A549 (cell line): ENCODE data around the gene AOAH. TPM values are rescaled to one million over a fixed set of nuclear protein-coding genes. Genes with fewer than 3 reads are reported as not detected.

Experiments used
- ATAC-seq, 2 experiments: fragments of 200-7000 bp in 1 of 2; fragments of >200 bp in 1 of 2; cut with Nextera tagmentation in 1 of 2; cut with Tn5 transposase in 1 of 2; 3 replicates each; pipeline versions ENCODE4 v1.8.0 to v1.9.1; 2018 to 2020; ENCODE audit warnings: mild to moderate bottlenecking in 1 of 2, moderate library complexity in 1 of 2
- CTCF ChIA-PET: fragments of 300-600 bp; sonication (Branson Sonifier 250); formaldehyde crosslinking; extraction: SDS; loops from one replicate; lab custom pipeline; 2021; ENCODE audit warnings: antibody characterized with exemption, inconsistent platforms; lab: Yijun Ruan, JAX
- POLR2A ChIA-PET: fragments of 350-600 bp; formaldehyde crosslinking; extraction: SDS; loops from one replicate; lab custom pipeline; 2021; ENCODE audit warnings: antibody characterized with exemption, inconsistent platforms; lab: Yijun Ruan, JAX
- DNase-seq, 2 experiments: peaks; one replicate each; pipeline versions ENCODE4 v3.0.0 to v3.0.0-alpha.2; 2011 to 2016; ENCODE audit warnings: low read depth in 1 of 2, low spot score in 1 of 2
- FAIRE-seq: peaks from 2 replicates; lab custom pipeline; 2011; peaks lifted over from hg19 to GRCh38; lab: Jason Lieb, UNC
- H3K27ac ChIP-seq, 2 experiments: fragments of >200 bp; sonication (Bioruptor Twin); formaldehyde crosslinking; 3 replicates each; pipeline ENCODE4 v1.5.1; 2016 to 2017
- H3K4me1 ChIP-seq: fragments of >200 bp; sonication (Bioruptor Twin); formaldehyde crosslinking; 3 replicates; pipeline ENCODE4 v1.6.1; 2016
- H3K4me2 ChIP-seq: fragments of >200 bp; sonication (Bioruptor Twin); formaldehyde crosslinking; 3 replicates; pipeline ENCODE4 v1.6.1; 2016
- H3K4me3 ChIP-seq: fragments of >200 bp; sonication (Bioruptor Twin); formaldehyde crosslinking; 3 replicates; pipeline ENCODE4 v1.5.1; 2016
- H3K9me3 ChIP-seq: fragments of >200 bp; sonication (Bioruptor Twin); formaldehyde crosslinking; 3 replicates; pipeline ENCODE4 v1.6.1; 2016
- BHLHE40 ChIP-seq: IDR thresholded peaks from 2 replicates; pipeline ENCODE4 v1.6.1; 2012; ENCODE audit warnings: low read depth, low read length, inconsistent platforms
- CBX8 ChIP-seq: fragments of 200-600 bp; sonication (generic); IDR thresholded peaks from 2 replicates; pipeline ENCODE4 v1.6.1; 2016
- CTCF ChIP-seq: fragments of >200 bp; sonication (Bioruptor Twin); formaldehyde crosslinking; IDR thresholded peaks from 3 replicates; pipeline ENCODE4 v1.5.1; 2016
- E2F6 ChIP-seq: IDR thresholded peaks from 2 replicates; pipeline ENCODE4 v1.6.1; 2012; ENCODE audit warnings: low read depth, borderline replicate concordance
- EHMT2 ChIP-seq: fragments of 200-600 bp; sonication (generic); IDR thresholded peaks from 2 replicates; pipeline ENCODE4 v1.6.1; 2016; ENCODE audit warnings: antibody characterized with exemption, low read depth, mild to moderate bottlenecking, moderate library complexity
- EP300 ChIP-seq, 2 experiments: fragments of >200 bp; sonication (Bioruptor Twin); formaldehyde crosslinking; IDR thresholded peaks; 2 replicates in 1 of 2; 3 replicates in 1 of 2; pipeline ENCODE4 v1.6.1; 2016 to 2017
- ESRRA ChIP-seq: fragments of 150-350 bp; IDR thresholded peaks from 2 replicates; pipeline ENCODE4 v1.6.1; 2014; ENCODE audit warnings: mild to moderate bottlenecking, low read length, borderline replicate concordance
- HOXB13 ChIP-seq: fragments of 250-450 bp; sonication (Bioruptor Pico); IDR thresholded peaks from 2 replicates; pipeline ENCODE4 v1.5.0; 2020; ENCODE audit warnings: low read depth, mild to moderate bottlenecking, moderate library complexity
- JUN ChIP-seq, 2 experiments: fragments of >200 bp; sonication (Bioruptor Twin); formaldehyde crosslinking; IDR thresholded peaks; 2 replicates in 1 of 2; 3 replicates in 1 of 2; pipeline ENCODE4 v1.6.1; 2016 to 2017
- JUNB ChIP-seq: fragments of >200 bp; sonication (Bioruptor Twin); formaldehyde crosslinking; IDR thresholded peaks from 2 replicates; pipeline ENCODE4 v1.6.1; 2016
- MAFK ChIP-seq: fragments of 450-650 bp; IDR thresholded peaks from 2 replicates; pipeline ENCODE4 v1.6.1; 2014; ENCODE audit not compliant: partially characterized antibody
- MYC ChIP-seq: IDR thresholded peaks from 2 replicates; pipeline ENCODE4 v1.6.1; 2012; ENCODE audit warnings: mild to moderate bottlenecking, inconsistent platforms, low read length, improper control_type of control experiment, borderline replicate concordance
- NPAS2 ChIP-seq: fragments of 250-450 bp; sonication (Bioruptor Pico); IDR thresholded peaks from 2 replicates; pipeline ENCODE4 v1.8.0; 2022; ENCODE audit warnings: mild to moderate bottlenecking, moderate library complexity, borderline replicate concordance
- PHF8 ChIP-seq: fragments of 200-600 bp; sonication (generic); IDR thresholded peaks from 2 replicates; pipeline ENCODE4 v1.6.1; 2016; ENCODE audit warnings: low read depth, mild to moderate bottlenecking, antibody characterized with exemption, moderate library complexity, borderline replicate concordance
- RAD21 ChIP-seq, 2 experiments: fragments of >200 bp in 1 of 2; sonication (Bioruptor Twin) in 1 of 2; formaldehyde crosslinking in 1 of 2; IDR thresholded peaks in 1 of 2; conservative IDR thresholded peaks in 1 of 2; 2 replicates in 1 of 2; 3 replicates in 1 of 2; pipeline ENCODE4 v1.6.1; 2012 to 2018; ENCODE audit warnings: inconsistent platforms in 1 of 2
- RARB ChIP-seq: fragments of 250-450 bp; sonication (Bioruptor Pico); IDR thresholded peaks from 2 replicates; pipeline ENCODE4 v1.8.0; 2021; ENCODE audit warnings: mild to moderate bottlenecking, moderate library complexity
- RNF2 ChIP-seq: fragments of 200-600 bp; sonication (generic); IDR thresholded peaks from 2 replicates; pipeline ENCODE4 v1.6.1; 2016; ENCODE audit warnings: low read depth, mild to moderate bottlenecking, antibody characterized with exemption, moderate library complexity, borderline replicate concordance
- SMC3 ChIP-seq: fragments of >200 bp; sonication (Bioruptor Twin); formaldehyde crosslinking; IDR thresholded peaks from 3 replicates; pipeline ENCODE4 v1.6.1; 2018; ENCODE audit warnings: inconsistent platforms
- TP53 ChIP-seq: fragments of 250-450 bp; sonication (Bioruptor Pico); IDR thresholded peaks from 2 replicates; pipeline ENCODE4 v1.5.0; 2021; ENCODE audit warnings: mild to moderate bottlenecking, moderate library complexity
- USF2 ChIP-seq: fragments of 450-650 bp; IDR thresholded peaks from 2 replicates; pipeline ENCODE4 v1.6.1; 2014; ENCODE audit warnings: antibody characterized with exemption
- ZC3H11A ChIP-seq: fragments of 450-650 bp; IDR thresholded peaks from 2 replicates; pipeline ENCODE4 v1.6.1; 2014; ENCODE audit warnings: antibody characterized with exemption, mild to moderate bottlenecking
- ZSCAN20 ChIP-seq: fragments of 250-450 bp; sonication (Bioruptor Pico); IDR thresholded peaks from 2 replicates; pipeline ENCODE4 v1.8.0; 2022; ENCODE audit warnings: mild to moderate bottlenecking, moderate library complexity
- WGBS: methylation state at CpG from one replicate; pipeline ENCODE4 v1.1.6; 2017; ENCODE audit errors: missing lambda C conversion rate; 5-methylcytosine and 5-hydroxymethylcytosine counted together
- polyA plus RNA-seq, 4 experiments: library from polyadenylated mRNA; depleted of rRNA in 3 of 4; stranded (reverse); fragments of >200 nt; fragmentation: RNase III in 1 of 4; extraction: RNeasy Plus Mini Kit Qiagen cat#74134 plus additional on column Dnase treatment in 1 of 4; gene quantifications; 2 replicates in 3 of 4; 3 replicates in 1 of 4; pipeline ENCODE4 v1.2.3, GENCODE V29; 2011 to 2017
- TF ChIP-seq, protein P1 (sequence below): fragments of 250-450 bp; sonication (Bioruptor Pico); IDR thresholded peaks from 2 replicates; pipeline ENCODE4 v1.5.0; 2020; ENCODE audit warnings: low read depth, mild to moderate bottlenecking, moderate library complexity
- TF ChIP-seq, protein P2 (sequence below): fragments of >200 bp; sonication (Bioruptor Twin); formaldehyde crosslinking; IDR thresholded peaks from 3 replicates; pipeline ENCODE4 v1.6.1; 2016
- TF ChIP-seq, protein P3 (sequence below): IDR thresholded peaks from 2 replicates; pipeline ENCODE4 v1.6.1; 2012
- TF ChIP-seq, protein P4 (sequence below): fragments of >200 bp; sonication (Bioruptor Twin); formaldehyde crosslinking; IDR thresholded peaks from 2 replicates; pipeline ENCODE4 v1.6.1; 2016
- TF ChIP-seq, protein P5 (sequence below): fragments of 150-350 bp; IDR thresholded peaks from 2 replicates; pipeline ENCODE4 v1.6.1; 2014; ENCODE audit warnings: low read depth, mild to moderate bottlenecking, low read length

AOAH gene
- polyA plus RNA-seq, 2 of the 4 experiments (the other 2 are of a cell fraction) = 0.09 TPM; not detected in 1

DNA sequence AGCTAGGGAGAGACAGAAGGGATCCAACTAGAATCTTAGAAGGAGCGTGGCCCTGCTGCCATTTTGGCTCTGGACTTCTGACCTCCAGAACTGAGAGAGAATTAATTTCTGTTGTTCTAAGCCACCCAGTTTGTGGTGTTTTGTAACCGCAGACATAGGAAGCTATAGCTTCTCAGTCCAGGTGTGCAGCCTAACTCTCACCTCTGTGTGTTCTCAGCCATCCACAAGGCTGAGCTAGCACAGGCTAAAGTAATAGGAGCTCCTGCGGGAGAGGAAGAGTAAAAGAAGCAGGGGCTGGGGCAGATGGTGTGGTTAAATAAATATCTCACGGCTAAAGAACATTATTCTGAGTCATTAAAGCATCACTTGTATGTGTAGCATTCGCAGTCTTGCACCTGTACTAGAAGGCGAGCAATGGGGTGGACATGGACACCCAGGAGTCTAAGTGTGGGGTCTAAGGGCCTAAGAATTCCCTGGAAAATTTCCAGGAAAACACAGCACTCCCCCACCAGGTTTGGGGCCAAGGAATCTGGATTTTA lies 94.1 kb downstream of the AOAH start:
- no peak for DNase-seq
- H3K4me2 ChIP-seq = no peak overlapping the region
- H3K4me1 ChIP-seq = no peaks in the 10 kb centered on the region
- H3K4me3 ChIP-seq = no peak overlapping the region
- CTCF ChIA-PET = interaction anchor here (0.6 to 1.9 kb wide), 2 partner anchors 41 to 142 kb away, joined by 3 to 7 read pairs; no protein-coding TSS in a partner anchor
- H3K27ac ChIP-seq = no peak overlapping the region
- no peak for TF ChIP-seq ZSCAN20
- no peak for TF ChIP-seq RARB (CRISPR knock-in tag)
- no peak for TF ChIP-seq MYC
- TF ChIP-seq, protein P1, sequence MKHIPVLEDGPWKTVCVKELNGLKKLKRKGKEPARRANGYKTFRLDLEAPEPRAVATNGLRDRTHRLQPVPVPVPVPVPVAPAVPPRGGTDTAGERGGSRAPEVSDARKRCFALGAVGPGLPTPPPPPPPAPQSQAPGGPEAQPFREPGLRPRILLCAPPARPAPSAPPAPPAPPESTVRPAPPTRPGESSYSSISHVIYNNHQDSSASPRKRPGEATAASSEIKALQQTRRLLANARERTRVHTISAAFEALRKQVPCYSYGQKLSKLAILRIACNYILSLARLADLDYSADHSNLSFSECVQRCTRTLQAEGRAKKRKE (CRISPR knock-in tag) = no peak
- no peak for TF ChIP-seq PHF8
- no peak for TF ChIP-seq HOXB13 (CRISPR knock-in tag)
- no peak for TF ChIP-seq TP53 (CRISPR knock-in tag)
- TF ChIP-seq, protein P2, sequence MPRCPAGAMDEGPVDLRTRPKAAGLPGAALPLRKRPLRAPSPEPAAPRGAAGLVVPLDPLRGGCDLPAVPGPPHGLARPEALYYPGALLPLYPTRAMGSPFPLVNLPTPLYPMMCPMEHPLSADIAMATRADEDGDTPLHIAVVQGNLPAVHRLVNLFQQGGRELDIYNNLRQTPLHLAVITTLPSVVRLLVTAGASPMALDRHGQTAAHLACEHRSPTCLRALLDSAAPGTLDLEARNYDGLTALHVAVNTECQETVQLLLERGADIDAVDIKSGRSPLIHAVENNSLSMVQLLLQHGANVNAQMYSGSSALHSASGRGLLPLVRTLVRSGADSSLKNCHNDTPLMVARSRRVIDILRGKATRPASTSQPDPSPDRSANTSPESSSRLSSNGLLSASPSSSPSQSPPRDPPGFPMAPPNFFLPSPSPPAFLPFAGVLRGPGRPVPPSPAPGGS = no peak
- no peak for TF ChIP-seq EHMT2
- TF ChIP-seq, protein P3, sequence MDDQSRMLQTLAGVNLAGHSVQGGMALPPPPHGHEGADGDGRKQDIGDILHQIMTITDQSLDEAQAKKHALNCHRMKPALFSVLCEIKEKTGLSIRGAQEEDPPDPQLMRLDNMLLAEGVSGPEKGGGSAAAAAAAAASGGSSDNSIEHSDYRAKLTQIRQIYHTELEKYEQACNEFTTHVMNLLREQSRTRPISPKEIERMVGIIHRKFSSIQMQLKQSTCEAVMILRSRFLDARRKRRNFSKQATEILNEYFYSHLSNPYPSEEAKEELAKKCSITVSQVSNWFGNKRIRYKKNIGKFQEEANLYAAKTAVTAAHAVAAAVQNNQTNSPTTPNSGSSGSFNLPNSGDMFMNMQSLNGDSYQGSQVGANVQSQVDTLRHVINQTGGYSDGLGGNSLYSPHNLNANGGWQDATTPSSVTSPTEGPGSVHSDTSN = no peak
- no peak for TF ChIP-seq EP300 (IDR thresholded peaks at IDR 0.05)
- TF ChIP-seq, all 56 proteins: peak for 0
- no peaks in the 10 kb centered on the region for H3K9me3 ChIP-seq
- ATAC-seq = no peak
- no peak for FAIRE-seq
- WGBS = 38% methylated on average over 6 of the region's 6 CpGs
- POLR2A ChIA-PET = no interaction called here

DNA sequence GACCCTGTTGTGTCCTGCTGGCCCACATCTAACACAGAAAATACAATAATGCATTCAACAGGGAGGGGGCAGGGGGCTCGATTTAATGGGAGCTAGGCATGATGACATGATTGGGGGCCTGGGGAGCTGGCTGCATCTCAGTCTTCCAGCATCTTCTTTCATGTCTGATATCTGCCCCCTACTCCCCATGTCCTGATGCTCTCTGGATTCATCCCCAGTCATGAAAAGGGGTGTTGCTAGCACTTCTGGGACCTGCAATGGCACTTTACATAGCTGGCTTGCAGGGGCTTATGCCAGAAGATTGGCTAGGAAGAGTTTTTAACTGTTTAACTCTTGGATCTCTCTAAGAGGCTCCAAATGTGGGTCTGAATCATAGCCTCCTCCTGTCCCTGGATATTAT lies 94.9 kb downstream of the AOAH start:
- no peak overlapping the region for H3K27ac ChIP-seq
- no peak overlapping the region for H3K4me3 ChIP-seq
- ChIA-PET CTCF (interaction anchor here (0.6 to 1.9 kb wide), 2 partner anchors 42 to 142 kb away, joined by 3 to 7 read pairs; no protein-coding TSS in a partner anchor), POLR2A (no interaction called here)
- TF ChIP-seq E2F6 (no peak), JUNB (no peak), ESRRA (no peak), JUN (IDR thresholded peaks at IDR 0.05) (no peak), ZSCAN20 (no peak), CTCF (no peak), CBX8 (no peak), USF2 (no peak), MAFK (no peak), ZC3H11A (no peak), BHLHE40 (no peak), RNF2 (no peak), NPAS2 (CRISPR knock-in tag) (no peak), SMC3 (no peak), RAD21 (conservative IDR thresholded peaks at IDR 0.05 in 1 of 2, IDR thresholded peaks at IDR 0.05 in 1 of 2) (no peak)
- TF ChIP-seq, protein P4, sequence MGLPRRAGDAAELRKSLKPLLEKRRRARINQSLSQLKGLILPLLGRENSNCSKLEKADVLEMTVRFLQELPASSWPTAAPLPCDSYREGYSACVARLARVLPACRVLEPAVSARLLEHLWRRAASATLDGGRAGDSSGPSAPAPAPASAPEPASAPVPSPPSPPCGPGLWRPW = no peak
- TF ChIP-seq, protein P5, sequence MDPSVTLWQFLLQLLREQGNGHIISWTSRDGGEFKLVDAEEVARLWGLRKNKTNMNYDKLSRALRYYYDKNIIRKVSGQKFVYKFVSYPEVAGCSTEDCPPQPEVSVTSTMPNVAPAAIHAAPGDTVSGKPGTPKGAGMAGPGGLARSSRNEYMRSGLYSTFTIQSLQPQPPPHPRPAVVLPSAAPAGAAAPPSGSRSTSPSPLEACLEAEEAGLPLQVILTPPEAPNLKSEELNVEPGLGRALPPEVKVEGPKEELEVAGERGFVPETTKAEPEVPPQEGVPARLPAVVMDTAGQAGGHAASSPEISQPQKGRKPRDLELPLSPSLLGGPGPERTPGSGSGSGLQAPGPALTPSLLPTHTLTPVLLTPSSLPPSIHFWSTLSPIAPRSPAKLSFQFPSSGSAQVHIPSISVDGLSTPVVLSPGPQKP = no peak
- H3K4me1 ChIP-seq = no peaks in the 10 kb centered on the region
- ATAC-seq = no peak
- no peaks in the 10 kb centered on the region for H3K9me3 ChIP-seq
- no peak for DNase-seq
- no peak overlapping the region for H3K4me2 ChIP-seq
- 6% methylated on average over 1 of the region's 1 CpG for WGBS
- no peak for FAIRE-seq
